22Rv1 (cell line): Measurements from ENCODE around the gene FRRS1L.

Source experiments
- CTCF ChIP-seq: fragments of 450-650 bp; IDR thresholded peaks from 2 replicates; pipeline ENCODE4 v1.5.1; 2017; ENCODE audit warnings: mild to moderate bottlenecking
- ZFX ChIP-seq: fragments of 450-650 bp; IDR thresholded peaks from 2 replicates; pipeline ENCODE4 v1.6.1; 2017; ENCODE audit warnings: antibody characterized with exemption, borderline replicate concordance

DNA sequence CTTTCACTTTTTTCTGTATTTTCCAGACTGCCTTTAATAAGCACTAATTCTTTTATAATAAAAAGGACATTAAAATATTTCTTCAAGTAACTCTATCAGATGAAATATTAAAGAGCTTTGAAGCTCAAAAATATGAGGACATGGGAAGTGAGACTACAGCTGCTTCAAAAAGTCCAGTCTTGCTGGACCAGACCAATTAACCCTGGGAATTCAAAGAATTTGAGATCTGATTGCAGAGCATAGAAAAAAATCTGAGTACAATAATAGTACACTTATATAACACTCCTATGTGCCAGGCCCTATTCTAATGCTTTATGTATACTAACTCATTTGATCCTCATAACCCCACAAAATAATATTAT, 57.1 kb downstream of the FRRS1L start:
- no peak for TF ChIP-seq CTCF
- TF ChIP-seq ZFX: no peak
